LNCaP clone FGC (cell line): ENCODE measurements around the gene RGL1.

Source experiments
- DNase-seq: peaks from one replicate; pipeline ENCODE4 v3.0.0-alpha.2; 2011; ENCODE audit warnings: low read depth
- H3K4me3 ChIP-seq: 2 replicates; pipeline ENCODE4 v1.5.1; 2011; ENCODE audit warnings: mild to moderate bottlenecking, low read depth, low read length, control low read depth
- CTCF ChIP-seq: IDR thresholded peaks from 2 replicates; pipeline ENCODE4 v1.5.1; 2012; ENCODE audit warnings: mild to moderate bottlenecking; ENCODE audit not compliant: control insufficient read depth, insufficient read depth; ENCODE audit errors: extremely low read depth

RGL1 gene

GRCh38 chr1:183954496-183954895, 149.6 kb downstream of the RGL1 start:
- no peak overlapping the region for H3K4me3 ChIP-seq
- no peak for DNase-seq
- TF ChIP-seq CTCF = no peak

GRCh38 chr1:183956559-183957188, 151.8 kb downstream of the RGL1 start:
- no peak for DNase-seq
- no peak for TF ChIP-seq CTCF
- H3K4me3 ChIP-seq = no peak overlapping the region

GRCh38 chr1:183957216-183957830, 152.4 kb downstream of the RGL1 start:
- no peak overlapping the region for H3K4me3 ChIP-seq
- DNase-seq = no peak
- no peak for TF ChIP-seq CTCF

GRCh38 chr1:183958958-183959357, 154.0 kb downstream of the RGL1 start:
- no peak for DNase-seq
- TF ChIP-seq CTCF = no peak
- no peak overlapping the region for H3K4me3 ChIP-seq

- TF ChIP-seq CTCF = no peak
- H3K4me3 ChIP-seq = no peak overlapping the region
- no peak for DNase-seq
Measured at GRCh38 chr1:183961132-183961531, 156.2 kb downstream of the RGL1 start.

GRCh38 chr1:183962903-183963302, 158.0 kb downstream of the RGL1 start:
- H3K4me3 ChIP-seq = no peak overlapping the region
- DNase-seq = no peak
- no peak for TF ChIP-seq CTCF

- H3K4me3 ChIP-seq = no peak overlapping the region
- TF ChIP-seq CTCF = no peak
- DNase-seq = no peak
Measured at GRCh38 chr1:183965726-183966125, 160.8 kb downstream of the RGL1 start.
